ENCODE data around the gene SLC8A3.
"Not testable (repeated sequence)": the region's sequence is repeated elsewhere in the genome, so short reads cannot be mapped to it uniquely, and the experiment has no call there.

SLC8A3 gene, protein sequence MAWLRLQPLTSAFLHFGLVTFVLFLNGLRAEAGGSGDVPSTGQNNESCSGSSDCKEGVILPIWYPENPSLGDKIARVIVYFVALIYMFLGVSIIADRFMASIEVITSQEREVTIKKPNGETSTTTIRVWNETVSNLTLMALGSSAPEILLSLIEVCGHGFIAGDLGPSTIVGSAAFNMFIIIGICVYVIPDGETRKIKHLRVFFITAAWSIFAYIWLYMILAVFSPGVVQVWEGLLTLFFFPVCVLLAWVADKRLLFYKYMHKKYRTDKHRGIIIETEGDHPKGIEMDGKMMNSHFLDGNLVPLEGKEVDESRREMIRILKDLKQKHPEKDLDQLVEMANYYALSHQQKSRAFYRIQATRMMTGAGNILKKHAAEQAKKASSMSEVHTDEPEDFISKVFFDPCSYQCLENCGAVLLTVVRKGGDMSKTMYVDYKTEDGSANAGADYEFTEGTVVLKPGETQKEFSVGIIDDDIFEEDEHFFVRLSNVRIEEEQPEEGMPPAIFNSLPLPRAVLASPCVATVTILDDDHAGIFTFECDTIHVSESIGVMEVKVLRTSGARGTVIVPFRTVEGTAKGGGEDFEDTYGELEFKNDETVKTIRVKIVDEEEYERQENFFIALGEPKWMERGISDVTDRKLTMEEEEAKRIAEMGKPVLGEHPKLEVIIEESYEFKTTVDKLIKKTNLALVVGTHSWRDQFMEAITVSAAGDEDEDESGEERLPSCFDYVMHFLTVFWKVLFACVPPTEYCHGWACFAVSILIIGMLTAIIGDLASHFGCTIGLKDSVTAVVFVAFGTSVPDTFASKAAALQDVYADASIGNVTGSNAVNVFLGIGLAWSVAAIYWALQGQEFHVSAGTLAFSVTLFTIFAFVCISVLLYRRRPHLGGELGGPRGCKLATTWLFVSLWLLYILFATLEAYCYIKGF

DNA sequence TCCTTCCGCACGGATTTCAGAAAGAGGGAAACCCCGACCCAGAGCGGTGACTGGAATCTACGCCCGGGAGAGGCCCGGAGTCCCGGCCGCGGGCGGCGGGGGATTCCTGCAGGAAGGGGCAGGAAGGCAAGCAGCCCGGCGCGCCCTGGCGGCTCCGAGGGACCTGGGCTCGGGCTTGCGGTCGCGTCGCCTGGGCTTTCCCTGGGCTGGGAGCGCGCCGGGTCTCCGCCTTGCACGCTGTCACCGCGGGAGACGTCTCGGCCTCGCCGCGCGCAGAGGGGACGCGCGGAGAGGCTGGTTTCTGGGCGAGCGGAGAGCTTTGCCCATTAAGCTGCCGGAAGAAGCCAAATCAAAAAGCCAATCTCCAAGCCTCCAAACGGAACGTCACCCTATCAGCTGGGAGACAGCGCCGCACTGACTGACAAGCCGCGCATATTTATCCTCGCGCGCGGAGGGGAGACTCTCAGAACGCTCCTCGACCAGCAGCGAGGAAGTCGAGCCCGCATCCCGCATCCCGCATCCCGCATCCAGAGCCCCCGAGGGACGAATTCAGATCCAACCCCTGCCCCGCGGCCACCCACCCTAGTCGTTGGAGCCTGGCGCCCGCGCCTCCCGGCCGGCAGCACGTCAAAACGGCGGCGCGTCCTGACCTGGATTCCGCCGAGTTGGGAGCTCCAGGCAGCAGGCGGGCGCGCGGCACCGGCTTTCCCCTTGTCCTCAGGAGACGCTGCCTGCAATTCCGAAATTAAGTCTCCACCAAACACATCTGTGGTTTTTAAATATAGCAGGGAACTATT is at the start of gene SLC8A3:
SLC8A3 (minus strand) TSS at position 293 of the 797 bp plus-strand sequence. CDS start 20,529 bp downstream, outside the sequence.
- no peak within 1 kb of the TSS for H3K4me3 ChIP-seq (ENCODE audit: low read depth, low read length)
- TF ChIP-seq, protein P1, sequence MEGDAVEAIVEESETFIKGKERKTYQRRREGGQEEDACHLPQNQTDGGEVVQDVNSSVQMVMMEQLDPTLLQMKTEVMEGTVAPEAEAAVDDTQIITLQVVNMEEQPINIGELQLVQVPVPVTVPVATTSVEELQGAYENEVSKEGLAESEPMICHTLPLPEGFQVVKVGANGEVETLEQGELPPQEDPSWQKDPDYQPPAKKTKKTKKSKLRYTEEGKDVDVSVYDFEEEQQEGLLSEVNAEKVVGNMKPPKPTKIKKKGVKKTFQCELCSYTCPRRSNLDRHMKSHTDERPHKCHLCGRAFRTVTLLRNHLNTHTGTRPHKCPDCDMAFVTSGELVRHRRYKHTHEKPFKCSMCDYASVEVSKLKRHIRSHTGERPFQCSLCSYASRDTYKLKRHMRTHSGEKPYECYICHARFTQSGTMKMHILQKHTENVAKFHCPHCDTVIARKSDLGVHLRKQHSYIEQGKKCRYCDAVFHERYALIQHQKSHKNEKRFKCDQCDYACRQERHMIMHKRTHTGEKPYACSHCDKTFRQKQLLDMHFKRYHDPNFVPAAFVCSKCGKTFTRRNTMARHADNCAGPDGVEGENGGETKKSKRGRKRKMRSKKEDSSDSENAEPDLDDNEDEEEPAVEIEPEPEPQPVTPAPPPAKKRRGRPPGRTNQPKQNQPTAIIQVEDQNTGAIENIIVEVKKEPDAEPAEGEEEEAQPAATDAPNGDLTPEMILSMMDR (IDR thresholded peaks at IDR 0.05; ENCODE audit: low read depth, low read length) = no peak
- no peak for TF ChIP-seq MYC (IDR thresholded peaks at IDR 0.05; ENCODE audit: low read depth, low read length)
- TF ChIP-seq POLR2A (IDR thresholded peaks at IDR 0.05; ENCODE audit: extremely low read depth, insufficient read length) = no peak
- TF ChIP-seq, protein P2, sequence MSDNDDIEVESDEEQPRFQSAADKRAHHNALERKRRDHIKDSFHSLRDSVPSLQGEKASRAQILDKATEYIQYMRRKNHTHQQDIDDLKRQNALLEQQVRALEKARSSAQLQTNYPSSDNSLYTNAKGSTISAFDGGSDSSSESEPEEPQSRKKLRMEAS (IDR thresholded peaks at IDR 0.05; ENCODE audit: low read depth, low read length) = no peak
- no peak for DNase-seq (ENCODE audit: low read depth)

DNA sequence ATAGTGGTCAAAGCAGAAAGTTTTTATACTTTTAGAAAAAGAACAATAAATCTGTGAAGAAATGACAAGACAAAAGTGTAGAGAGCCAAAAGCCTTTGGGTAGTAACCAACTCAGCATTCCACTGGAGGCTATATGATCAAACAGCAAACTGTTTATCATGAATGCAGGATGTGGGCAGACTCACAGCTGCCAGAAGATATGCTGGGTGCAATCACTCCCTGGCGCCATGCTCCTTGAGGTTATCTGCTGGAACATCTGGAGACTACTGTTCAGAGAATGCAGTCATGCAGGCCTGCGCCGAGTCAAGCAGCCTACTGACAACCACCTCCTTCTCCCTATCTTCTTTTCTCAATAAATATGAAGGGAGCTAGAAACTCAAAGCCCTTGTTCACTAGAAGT is 49.0 kb upstream of the SLC8A3 start:
- no peak for DNase-seq (ENCODE audit: low read depth)
- H3K4me3 ChIP-seq (ENCODE audit: low read depth, low read length) = no peak overlapping the region
- TF ChIP-seq, protein P1 (IDR thresholded peaks at IDR 0.05; ENCODE audit: low read depth, low read length) = no peak
- no peak for TF ChIP-seq MYC (IDR thresholded peaks at IDR 0.05; ENCODE audit: low read depth, low read length)
- TF ChIP-seq POLR2A (IDR thresholded peaks at IDR 0.05; ENCODE audit: extremely low read depth, insufficient read length) = no peak
- TF ChIP-seq, protein P2 (IDR thresholded peaks at IDR 0.05; ENCODE audit: low read depth, low read length) = no peak

DNA sequence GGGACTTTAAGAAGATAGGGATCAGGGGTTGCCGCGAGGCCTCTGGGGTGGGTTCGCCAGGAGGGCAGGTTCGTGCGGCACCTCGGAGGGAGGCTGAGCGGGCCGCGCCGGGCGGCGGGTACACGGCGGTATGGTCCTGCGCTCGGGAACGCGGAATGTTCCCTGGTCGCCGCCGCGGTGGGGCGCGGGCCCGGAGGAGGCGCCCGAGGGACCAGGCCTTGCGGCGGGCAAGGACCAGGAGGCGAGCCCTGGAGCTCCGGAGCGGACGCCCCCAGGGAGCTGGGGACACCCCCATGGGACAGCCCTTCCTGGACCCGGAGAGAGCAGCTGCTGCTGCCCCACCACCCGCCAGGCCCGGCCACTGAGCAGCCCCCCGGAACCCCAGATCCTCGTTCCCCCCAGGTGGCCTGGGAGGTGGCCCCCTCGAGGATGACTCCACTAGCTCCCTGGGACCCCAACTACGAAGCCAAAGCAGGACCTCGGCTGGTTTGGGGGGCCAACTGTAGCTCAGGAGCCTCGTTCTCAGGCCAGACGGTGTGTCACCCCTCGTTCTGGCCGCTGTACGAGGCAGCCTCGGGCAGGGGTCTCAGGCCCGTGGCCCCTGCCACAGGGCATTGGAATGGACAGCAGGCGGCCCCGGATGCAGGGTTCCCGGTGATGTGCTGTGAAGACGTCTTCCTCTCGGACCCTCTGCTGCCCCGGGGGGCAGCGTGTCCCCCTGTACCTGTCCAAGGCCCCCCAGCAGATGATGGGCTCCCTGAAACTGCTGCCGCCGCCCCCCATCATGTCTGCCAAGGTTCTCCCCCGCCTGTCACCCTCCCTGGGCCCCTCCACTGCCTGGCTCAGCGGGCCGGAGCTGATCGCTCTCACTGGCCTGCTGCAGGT is 45.6 kb upstream of the SLC8A3 start:
- no peak for DNase-seq (ENCODE audit: low read depth)
- H3K4me3 ChIP-seq (ENCODE audit: low read depth, low read length) = no peak overlapping the region
- TF ChIP-seq, protein P2 (IDR thresholded peaks at IDR 0.05; ENCODE audit: low read depth, low read length) = no peak
- TF ChIP-seq, protein P1 (IDR thresholded peaks at IDR 0.05; ENCODE audit: low read depth, low read length) = no peak
- TF ChIP-seq MYC (IDR thresholded peaks at IDR 0.05; ENCODE audit: low read depth, low read length) (no peak), POLR2A (IDR thresholded peaks at IDR 0.05; ENCODE audit: extremely low read depth, insufficient read length) (no peak)

DNA sequence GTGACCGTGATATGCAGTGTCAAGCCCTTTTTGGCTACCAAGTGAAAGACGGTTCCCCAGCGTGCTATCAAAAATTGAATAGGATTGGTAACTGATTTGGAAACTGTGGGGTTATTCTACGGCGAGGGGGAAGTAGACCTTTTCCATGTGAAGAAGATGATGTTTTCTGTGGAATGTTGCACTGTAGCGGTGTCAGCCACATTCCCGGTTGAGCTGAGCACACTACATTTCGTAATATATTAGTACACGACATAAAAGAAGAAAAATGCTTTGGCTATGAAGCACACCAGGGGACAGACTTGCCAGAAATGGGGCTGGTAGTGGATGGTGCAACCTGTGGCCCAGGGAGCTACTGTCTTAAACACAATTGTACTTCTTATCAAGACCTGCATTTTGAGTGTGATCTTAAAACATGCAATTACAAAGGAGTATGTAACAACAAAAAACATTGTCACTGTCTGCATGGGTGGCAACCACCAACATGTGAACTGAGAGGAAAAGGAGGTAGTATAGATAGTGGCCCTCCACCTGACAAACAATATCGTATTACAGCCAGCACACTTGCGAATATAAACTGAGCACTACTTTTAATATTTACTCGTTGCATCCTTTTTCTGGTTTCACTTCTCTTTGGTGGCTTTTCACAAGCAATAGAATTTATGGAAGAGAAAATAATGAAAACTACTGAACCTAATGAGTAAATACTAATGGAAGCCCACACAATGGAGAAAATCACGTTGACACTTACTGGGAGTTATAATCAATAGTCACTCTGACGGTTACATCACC is 43.2 kb upstream of the SLC8A3 start:
- not testable (repeated sequence) for DNase-seq (ENCODE audit: low read depth); H3K4me3 ChIP-seq (ENCODE audit: low read depth, low read length)

DNA sequence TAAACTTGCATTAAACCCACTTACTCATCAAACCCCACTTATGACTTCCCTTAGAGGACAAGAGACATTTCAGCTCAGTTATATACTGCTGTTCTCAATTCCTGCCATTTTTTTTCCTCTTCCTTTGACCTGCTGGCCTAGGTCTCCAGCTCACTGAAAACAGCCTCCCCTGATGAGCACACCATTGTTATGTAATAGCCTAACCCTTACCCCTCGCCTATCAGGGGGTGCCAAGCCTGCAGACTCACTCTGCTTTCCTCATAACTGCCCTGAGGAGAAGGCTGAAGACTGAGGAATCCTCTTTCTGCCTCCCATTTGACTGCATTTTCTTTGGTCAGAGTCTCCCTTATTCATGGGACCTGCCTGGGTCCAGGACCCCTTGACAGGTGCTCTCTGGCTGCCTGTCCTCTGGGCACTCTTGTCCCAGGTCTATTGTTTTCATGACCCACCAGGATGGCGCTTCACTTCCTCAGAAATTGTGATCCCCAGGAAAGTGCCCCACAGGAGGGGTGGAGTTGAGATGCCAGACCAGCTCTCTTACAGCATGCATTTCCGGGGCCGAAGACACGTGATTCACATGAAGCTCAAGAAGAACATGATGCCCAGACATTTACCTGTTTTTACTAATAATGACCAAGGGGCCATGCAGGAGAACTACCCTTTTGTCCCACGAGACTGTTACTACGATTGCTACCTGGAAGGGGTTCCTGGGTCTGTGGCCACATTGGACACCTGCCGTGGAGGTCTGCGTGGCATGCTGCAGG is 41.3 kb upstream of the SLC8A3 start:
- DNase-seq (ENCODE audit: low read depth); H3K4me3 ChIP-seq (ENCODE audit: low read depth, low read length): not testable (repeated sequence)
